OCI-LY3 (cell line): Measurements from ENCODE around the gene IPO7.

Experiments
- CTCF ChIP-seq: fragments of 200-600, 300-600 bp; sonication (generic); IDR thresholded peaks from 2 replicates; pipeline ENCODE4 v1.5.1; 2014; ENCODE audit warnings: antibody characterized with exemption, low read length, low read depth
- EZH2phosphoT487 ChIP-seq: fragments of 200-600 bp; shearing (Covaris generic); IDR thresholded peaks from 2 replicates; pipeline ENCODE4 v1.6.1; 2018; ENCODE audit warnings: antibody characterized with exemption, mixed run types, low read depth

- no peak for TF ChIP-seq CTCF
- TF ChIP-seq EZH2phosphoT487, result no peak
These were observed 1.6 kb downstream of the IPO7 start for GRCh38 chr11:9386086-9386485.
